Testis (tissue), 3 donors: ENCODE results near the gene SENP1. TPM values are rescaled to one million over a fixed set of nuclear protein-coding genes. Genes with fewer than 3 reads are reported as not detected.
"Not testable (repeated sequence)": the region's sequence is repeated elsewhere in the genome, so short reads cannot be mapped to it uniquely, and the experiment has no call there.

ENCODE experiments used
- DNase-seq: peaks from one replicate; pipeline ENCODE4 v3.0.0-alpha.2; 2019
- H3K27ac ChIP-seq, 2 donors: fragments of 200-600 bp; sonication (generic); one replicate each; pipeline ENCODE4 v1.5.1; 2019
- H3K27me3 ChIP-seq: fragments of 200-600 bp; sonication (generic); one replicate; pipeline ENCODE4 v1.5.1; 2019
- H3K36me3 ChIP-seq: fragments of 200-600 bp; sonication (generic); one replicate; pipeline ENCODE4 v1.5.1; 2017; ENCODE audit warnings: low read depth; ENCODE audit errors: missing control alignments
- H3K4me1 ChIP-seq: fragments of 200-600 bp; sonication (generic); one replicate; pipeline ENCODE4 v1.5.1; 2019
- H3K4me3 ChIP-seq, 2 donors: fragments of 200-600 bp; sonication (generic); one replicate each; pipeline ENCODE4 v1.5.1; 2017 to 2019
- H3K9me3 ChIP-seq: fragments of 200-600 bp; sonication (generic); one replicate; pipeline ENCODE4 v1.5.1; 2017
- POLR2A ChIP-seq: fragments of 450-650 bp; IDR thresholded peaks from one replicate; pipeline ENCODE4 v1.6.1; 2017; ENCODE audit warnings: antibody characterized with exemption, mild to moderate bottlenecking, moderate library complexity
- WGBS, 2 donors: methylation state at CpG; one replicate each; pipeline ENCODE4 v1.1.5; 2018; 5-methylcytosine and 5-hydroxymethylcytosine counted together
- intact Hi-C: fragments of 100-400 bp; cut with DNase I; formaldehyde crosslinking; loops from one replicate; pipeline ENCODE4 v1.15.1; 2023; ENCODE audit warnings: low total_unique reads
- polyA plus RNA-seq: library from polyadenylated mRNA; stranded (reverse); fragments of 350-450 nt; fragmentation: Illumina TruSeq; extraction: RNeasy Lipid Tissue Mini Kit (QIAGEN cat#74804); gene quantifications from one replicate; pipeline ENCODE4 v1.2.3, GENCODE V29; 2014; ENCODE audit warnings: low read depth, low replicate concordance; ENCODE audit not compliant: insufficient read depth
- total RNA-seq, 2 donors: library from RNA; depleted of rRNA; stranded (reverse); fragments of >200 nt; gene quantifications; one replicate each; pipeline ENCODE4 v1.2.3, GENCODE V29; 2016
- TF ChIP-seq, protein P1 (sequence below), 3 experiments: fragments of 450-650 bp in 2 of 3; fragments of 200-600 bp in 1 of 3; sonication (generic) in 1 of 3; IDR thresholded peaks; one replicate each; pipeline ENCODE4 v1.5.1; 2016 to 2019; ENCODE audit warnings: antibody characterized with exemption in 3 of 3, mild to moderate bottlenecking in 2 of 3, moderate library complexity in 1 of 3

The SENP1 gene
- total and polyA plus RNA-seq, 3 donors from 2014 or later = 84.2 to 148 (median 105) TPM

DNA sequence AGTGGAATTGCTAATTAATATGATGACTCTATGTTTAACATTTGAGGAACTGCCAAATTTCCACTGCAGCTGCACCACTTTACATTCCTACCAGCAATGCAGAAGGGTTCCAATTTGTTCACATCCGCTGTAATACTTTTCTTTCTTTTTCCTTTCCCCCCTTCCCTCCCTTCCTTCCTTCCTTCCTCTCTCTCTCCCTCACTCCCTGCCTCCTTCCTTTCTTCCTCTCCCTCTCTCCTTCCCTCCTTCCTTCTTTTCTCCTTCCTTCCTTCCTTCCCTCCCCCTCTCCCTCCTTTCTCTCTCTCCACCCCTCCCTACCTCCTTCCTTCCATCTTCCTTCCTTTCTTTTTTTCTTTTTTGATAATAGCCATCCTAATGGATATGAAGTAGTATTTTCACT is 10.1 kb upstream of the SENP1 start:
- H3K4me3 ChIP-seq = no peak overlapping the region
- no peaks in the 10 kb centered on the region for H3K36me3 ChIP-seq
- no peaks in the 10 kb centered on the region for H3K9me3 ChIP-seq
- intact Hi-C loops = no loop called here
- WGBS, 2 donors = 91 to 96% methylated on average over 1 of the region's 1 CpG
- H3K4me1 ChIP-seq = peaks cover 9% of the 10 kb centered on the region
- no peaks in the 10 kb centered on the region for H3K27me3 ChIP-seq
- DNase-seq = no peak
- TF ChIP-seq, protein P1, sequence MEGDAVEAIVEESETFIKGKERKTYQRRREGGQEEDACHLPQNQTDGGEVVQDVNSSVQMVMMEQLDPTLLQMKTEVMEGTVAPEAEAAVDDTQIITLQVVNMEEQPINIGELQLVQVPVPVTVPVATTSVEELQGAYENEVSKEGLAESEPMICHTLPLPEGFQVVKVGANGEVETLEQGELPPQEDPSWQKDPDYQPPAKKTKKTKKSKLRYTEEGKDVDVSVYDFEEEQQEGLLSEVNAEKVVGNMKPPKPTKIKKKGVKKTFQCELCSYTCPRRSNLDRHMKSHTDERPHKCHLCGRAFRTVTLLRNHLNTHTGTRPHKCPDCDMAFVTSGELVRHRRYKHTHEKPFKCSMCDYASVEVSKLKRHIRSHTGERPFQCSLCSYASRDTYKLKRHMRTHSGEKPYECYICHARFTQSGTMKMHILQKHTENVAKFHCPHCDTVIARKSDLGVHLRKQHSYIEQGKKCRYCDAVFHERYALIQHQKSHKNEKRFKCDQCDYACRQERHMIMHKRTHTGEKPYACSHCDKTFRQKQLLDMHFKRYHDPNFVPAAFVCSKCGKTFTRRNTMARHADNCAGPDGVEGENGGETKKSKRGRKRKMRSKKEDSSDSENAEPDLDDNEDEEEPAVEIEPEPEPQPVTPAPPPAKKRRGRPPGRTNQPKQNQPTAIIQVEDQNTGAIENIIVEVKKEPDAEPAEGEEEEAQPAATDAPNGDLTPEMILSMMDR (IDR thresholded peaks at IDR 0.05) = no peak
- no peak for TF ChIP-seq POLR2A
- H3K27ac ChIP-seq = no peak overlapping the region

DNA sequence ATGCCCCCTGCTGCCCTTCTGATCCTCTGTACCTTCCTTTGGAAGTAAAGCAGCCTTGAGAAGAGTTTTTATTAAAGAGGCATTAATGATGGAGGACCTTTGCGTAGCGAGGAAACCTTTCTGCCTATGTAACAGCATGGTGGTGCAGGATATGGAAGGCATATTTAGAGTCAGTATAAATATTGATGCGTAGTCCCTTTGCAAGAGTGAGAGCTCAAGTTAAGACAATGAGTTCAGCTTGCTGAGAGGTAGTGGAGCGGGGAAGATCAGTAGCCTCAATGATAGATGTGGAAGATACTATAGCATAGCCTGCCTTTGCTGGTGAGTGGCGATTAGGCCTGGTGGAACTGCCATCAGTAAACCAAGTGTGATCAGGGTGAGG is 5.4 kb upstream of the SENP1 start:
- intact Hi-C loops, H3K27me3 ChIP-seq, H3K36me3 ChIP-seq, DNase-seq, H3K4me3 ChIP-seq, H3K9me3 ChIP-seq, H3K4me1 ChIP-seq, H3K27ac ChIP-seq: not testable (repeated sequence)
- WGBS, 2 donors = 95% methylated on average over 5 of the region's 5 CpGs

DNA sequence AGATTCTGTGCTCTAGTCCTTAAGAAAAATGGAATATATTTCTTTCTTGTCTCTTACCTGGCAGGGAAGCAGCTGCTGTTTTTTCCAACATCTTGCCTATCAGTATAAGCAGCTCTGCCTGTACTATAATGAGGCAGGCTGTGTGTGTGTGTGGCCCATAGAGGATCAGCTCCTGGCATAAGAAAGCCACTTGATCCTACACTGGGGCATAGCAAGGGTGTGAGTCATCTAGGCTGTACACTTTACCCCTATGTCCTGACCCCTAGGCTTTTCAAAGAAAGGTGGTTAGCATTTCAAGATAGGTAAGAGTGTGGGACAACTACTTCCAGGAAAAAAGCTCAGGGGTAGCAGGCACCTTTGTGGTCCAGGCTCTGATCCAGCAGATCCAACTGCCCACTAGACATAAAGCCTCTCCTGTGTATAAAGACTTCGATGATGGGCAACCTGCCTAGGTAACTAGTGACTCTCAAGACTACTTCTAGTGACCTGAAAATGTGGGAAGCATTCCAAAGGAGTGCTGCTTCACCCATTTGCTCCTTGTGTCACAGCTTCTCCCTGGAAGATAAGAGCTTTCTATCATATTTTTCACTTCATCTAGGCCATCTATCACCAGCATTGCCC is 4.9 kb upstream of the SENP1 start:
- no peak overlapping the region for H3K4me3 ChIP-seq
- peaks cover 8% of the 10 kb centered on the region for H3K4me1 ChIP-seq
- H3K27me3 ChIP-seq = no peaks in the 10 kb centered on the region
- 75 to 85% methylated on average over 1 of the region's 1 CpG for WGBS, 2 donors
- intact Hi-C loops = no loop called here
- H3K9me3 ChIP-seq = no peaks in the 10 kb centered on the region
- H3K27ac ChIP-seq = no peak overlapping the region
- DNase-seq = no peak
- TF ChIP-seq, protein P1 (IDR thresholded peaks at IDR 0.05) = no peak
- no peak for TF ChIP-seq POLR2A
- no peaks in the 10 kb centered on the region for H3K36me3 ChIP-seq

DNA sequence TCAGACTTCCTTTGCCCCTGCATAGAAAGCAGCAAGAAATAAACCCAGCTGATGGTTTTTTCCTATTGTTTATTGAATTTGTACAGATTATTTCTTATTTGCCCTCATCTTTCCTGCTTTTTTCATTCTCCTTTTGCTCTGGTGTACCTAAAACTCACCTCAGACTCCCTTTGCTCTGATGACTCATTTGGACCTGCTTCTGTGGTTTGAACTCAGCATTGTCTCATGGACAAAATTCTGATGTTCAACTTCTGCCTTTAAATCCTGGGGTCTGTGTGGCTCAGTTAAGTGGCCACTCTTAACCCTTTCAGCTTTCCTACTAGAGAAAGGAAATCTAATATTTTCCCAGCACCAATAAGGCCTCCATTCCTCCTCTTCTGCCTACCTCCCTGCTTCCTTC is 3.5 kb upstream of the SENP1 start:
- no peaks in the 10 kb centered on the region for H3K36me3 ChIP-seq
- H3K4me3 ChIP-seq = no peak overlapping the region
- no peak overlapping the region for H3K27ac ChIP-seq
- no peaks in the 10 kb centered on the region for H3K27me3 ChIP-seq
- H3K9me3 ChIP-seq = no peaks in the 10 kb centered on the region
- peaks cover 13% of the 10 kb centered on the region for H3K4me1 ChIP-seq
- DNase-seq = no peak
- intact Hi-C loops = no loop called here
- TF ChIP-seq POLR2A = no peak
- TF ChIP-seq, protein P1 (IDR thresholded peaks at IDR 0.05) = no peak

DNA sequence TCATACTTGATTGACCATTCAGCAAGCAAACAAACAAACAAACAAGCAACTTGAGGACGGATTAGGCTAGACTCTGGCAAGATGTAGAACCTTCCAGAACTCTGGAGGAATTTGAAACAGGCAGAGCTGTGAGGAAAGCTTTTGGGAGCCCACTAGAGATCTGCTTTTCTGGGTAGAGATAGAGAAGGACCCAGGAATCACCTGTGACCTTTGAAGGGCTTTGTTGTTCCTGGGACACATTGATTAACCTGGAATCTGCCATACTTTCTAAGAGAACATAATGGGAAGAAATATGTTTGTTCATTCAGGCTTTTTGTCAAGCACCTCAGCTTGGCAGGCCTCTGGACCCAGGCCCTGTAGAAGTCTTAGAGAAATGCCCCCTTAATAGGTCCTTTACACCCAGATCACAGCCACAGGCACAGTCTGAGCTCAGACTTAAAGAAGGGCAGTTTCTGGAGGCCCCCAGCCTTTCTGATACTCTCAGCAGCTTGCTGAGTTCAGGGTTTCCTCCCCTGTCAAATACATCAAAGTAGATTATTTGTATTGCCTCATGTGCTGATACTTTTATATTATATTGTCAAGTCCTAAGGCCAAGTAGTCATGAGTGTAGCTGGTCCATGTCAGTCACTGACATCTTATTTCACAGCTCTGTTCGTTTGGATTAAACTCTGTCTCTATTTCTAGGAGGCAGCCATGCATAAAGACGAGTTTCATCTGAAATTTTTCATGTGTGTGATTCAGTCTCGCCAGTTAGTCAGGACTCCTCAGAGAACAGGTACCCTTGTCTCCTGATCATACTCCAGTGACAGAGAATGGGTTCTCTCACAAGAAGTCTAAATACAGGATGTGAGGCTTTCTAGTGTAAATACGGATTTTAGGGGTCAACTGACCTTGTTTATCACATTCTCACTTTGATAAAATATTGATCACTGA is 1.1 kb upstream of the SENP1 start:
- no peak for DNase-seq
- H3K27me3 ChIP-seq = no peaks in the 10 kb centered on the region
- peak overlapping the region; percentile 88 to 96 for H3K27ac ChIP-seq
- H3K4me1 ChIP-seq = peaks cover 15% of the 10 kb centered on the region
- H3K36me3 ChIP-seq = no peaks in the 10 kb centered on the region
- H3K9me3 ChIP-seq = no peaks in the 10 kb centered on the region
- intact Hi-C loops = no loop called here
- TF ChIP-seq POLR2A = no peak
- TF ChIP-seq, protein P1 (IDR thresholded peaks at IDR 0.05) = no peak
- 45 to 62% methylated on average over 5 of the region's 5 CpGs for WGBS, 2 donors
- H3K4me3 ChIP-seq = peak overlapping the region; percentile 87 to 97
